Measurements from ENCODE around the gene ABHD11.
"Not testable (repeated sequence)": the region's sequence is repeated elsewhere in the genome, so short reads cannot be mapped to it uniquely, and the experiment has no call there.

Gene ABHD11

DNA sequence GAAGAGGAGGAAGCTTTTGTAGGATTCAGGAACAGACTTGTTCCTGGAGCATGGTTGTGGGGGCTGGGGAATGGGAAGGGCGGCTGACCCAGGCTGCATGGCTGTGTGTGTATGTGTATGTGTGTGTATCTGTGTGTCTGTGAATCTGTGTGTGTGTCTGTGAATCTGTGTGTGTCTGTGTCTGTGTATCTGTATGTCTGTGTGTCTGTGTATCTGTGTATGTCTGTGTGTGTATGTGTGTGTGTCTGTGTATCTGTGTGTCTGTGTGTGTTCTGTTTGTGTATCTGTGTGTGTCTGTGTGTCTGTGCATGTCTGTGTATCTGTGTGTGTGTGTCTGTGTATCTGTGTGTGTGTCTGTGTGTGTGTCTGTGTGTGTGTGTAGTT is 12.5 kb downstream of the ABHD11 start:
- Histone ChIP-seq H2AFZ (ENCODE audit: low read length) (no peak overlapping the region), H3K27ac (ENCODE audit: low read depth, low read length, poor library complexity, severe bottlenecking) (no peak overlapping the region), H3K79me2 (ENCODE audit: insufficient read depth, low read length) (no peaks in the 10 kb centered on the region), H3K9me3 (ENCODE audit: low read length) (no peaks in the 10 kb centered on the region), H3K27me3 (ENCODE audit: insufficient read depth, low read length) (no peaks in the 10 kb centered on the region), H3F3A (ENCODE audit: insufficient read depth, low read length) (no peaks in the 10 kb centered on the region), H3K36me3 (ENCODE audit: insufficient read depth, low read length) (no peaks in the 10 kb centered on the region), H3K4me3 (ENCODE audit: low read depth, low read length, poor library complexity, severe bottlenecking) (no peak overlapping the region), H4K20me1 (ENCODE audit: insufficient read depth, low read length) (no peaks in the 10 kb centered on the region), H3K4me2 (ENCODE audit: low read length) (no peak overlapping the region), H3K4me1 (ENCODE audit: insufficient read depth, low read length, severe bottlenecking) (no peaks in the 10 kb centered on the region), H3K9me2 (ENCODE audit: low read depth, low read length) (no peaks in the 10 kb centered on the region), H3K9ac (ENCODE audit: low read length) (no peak overlapping the region)
- no peak for TF ChIP-seq EZH2 (IDR thresholded peaks at IDR 0.05; ENCODE audit: borderline replicate concordance, low read length)
- TF ChIP-seq, protein P1, sequence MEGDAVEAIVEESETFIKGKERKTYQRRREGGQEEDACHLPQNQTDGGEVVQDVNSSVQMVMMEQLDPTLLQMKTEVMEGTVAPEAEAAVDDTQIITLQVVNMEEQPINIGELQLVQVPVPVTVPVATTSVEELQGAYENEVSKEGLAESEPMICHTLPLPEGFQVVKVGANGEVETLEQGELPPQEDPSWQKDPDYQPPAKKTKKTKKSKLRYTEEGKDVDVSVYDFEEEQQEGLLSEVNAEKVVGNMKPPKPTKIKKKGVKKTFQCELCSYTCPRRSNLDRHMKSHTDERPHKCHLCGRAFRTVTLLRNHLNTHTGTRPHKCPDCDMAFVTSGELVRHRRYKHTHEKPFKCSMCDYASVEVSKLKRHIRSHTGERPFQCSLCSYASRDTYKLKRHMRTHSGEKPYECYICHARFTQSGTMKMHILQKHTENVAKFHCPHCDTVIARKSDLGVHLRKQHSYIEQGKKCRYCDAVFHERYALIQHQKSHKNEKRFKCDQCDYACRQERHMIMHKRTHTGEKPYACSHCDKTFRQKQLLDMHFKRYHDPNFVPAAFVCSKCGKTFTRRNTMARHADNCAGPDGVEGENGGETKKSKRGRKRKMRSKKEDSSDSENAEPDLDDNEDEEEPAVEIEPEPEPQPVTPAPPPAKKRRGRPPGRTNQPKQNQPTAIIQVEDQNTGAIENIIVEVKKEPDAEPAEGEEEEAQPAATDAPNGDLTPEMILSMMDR (IDR thresholded peaks at IDR 0.05; ENCODE audit: low read length): no peak

DNA sequence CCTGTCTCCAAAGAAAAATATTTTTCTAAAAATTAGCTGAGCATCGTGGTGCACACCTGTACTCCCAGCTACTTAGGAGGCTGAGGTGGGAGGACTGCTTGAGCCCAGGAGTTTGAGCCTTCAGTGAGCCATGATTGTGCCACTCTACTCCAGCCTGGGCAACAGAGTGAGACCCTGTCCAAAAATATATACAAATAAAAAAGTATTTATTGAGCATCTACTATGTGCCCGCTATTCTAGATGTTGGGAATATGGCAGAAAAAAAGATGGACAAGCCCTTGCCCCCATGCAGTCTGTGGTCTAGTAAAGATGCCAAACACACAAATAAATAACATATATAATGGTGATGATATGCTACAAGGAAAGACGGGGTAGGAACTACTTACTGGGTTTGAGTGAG is 14.8 kb downstream of the ABHD11 start:
- H3K4me1 ChIP-seq (ENCODE audit: insufficient read depth, low read length, severe bottlenecking): peaks cover 8% of the 10 kb centered on the region
- H3K4me2 ChIP-seq (ENCODE audit: low read length): no peak overlapping the region
- no peak overlapping the region for H3K4me3 ChIP-seq (ENCODE audit: low read depth, low read length, poor library complexity, severe bottlenecking)
- no peak overlapping the region for H2AFZ ChIP-seq (ENCODE audit: low read length)
- no peak overlapping the region for H3K27ac ChIP-seq (ENCODE audit: low read depth, low read length, poor library complexity, severe bottlenecking)
- H3K27me3 ChIP-seq (ENCODE audit: insufficient read depth, low read length): 0 out of 2 replicates have a peak, but pooled peaks cover 5% of the 10 kb centered on the region
- TF ChIP-seq EZH2 (IDR thresholded peaks at IDR 0.05; ENCODE audit: borderline replicate concordance, low read length): no peak
- TF ChIP-seq, protein P1 (IDR thresholded peaks at IDR 0.05; ENCODE audit: low read length): no peak
- no peaks in the 10 kb centered on the region for H3F3A ChIP-seq (ENCODE audit: insufficient read depth, low read length)
- H4K20me1 ChIP-seq (ENCODE audit: insufficient read depth, low read length): no peaks in the 10 kb centered on the region
- H3K9ac ChIP-seq (ENCODE audit: low read length): no peak overlapping the region
- no peaks in the 10 kb centered on the region for H3K79me2 ChIP-seq (ENCODE audit: insufficient read depth, low read length)
- H3K9me3 ChIP-seq (ENCODE audit: low read length): no peaks in the 10 kb centered on the region
- no peaks in the 10 kb centered on the region for H3K9me2 ChIP-seq (ENCODE audit: low read depth, low read length)
- no peaks in the 10 kb centered on the region for H3K36me3 ChIP-seq (ENCODE audit: insufficient read depth, low read length)

DNA sequence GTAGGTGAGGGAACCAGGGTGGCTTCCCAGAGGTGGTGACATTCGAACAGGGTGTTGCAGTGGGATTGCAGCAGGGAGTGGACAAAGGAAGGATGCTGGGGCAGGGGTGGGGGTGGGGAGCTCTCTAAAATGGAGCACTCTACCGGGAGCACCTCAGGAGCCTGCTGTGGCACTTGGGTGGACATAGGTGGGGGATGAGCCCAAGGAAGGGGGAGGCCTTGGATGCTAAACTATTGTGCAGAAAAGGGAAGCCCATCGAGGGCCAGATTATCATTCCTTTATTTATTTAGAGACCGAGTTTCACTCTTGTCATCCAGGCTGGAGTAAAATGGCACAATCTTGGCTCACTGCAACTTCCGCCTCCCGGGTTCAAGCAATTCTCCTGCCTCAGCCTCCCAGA is 15.8 kb downstream of the ABHD11 start:
- Histone ChIP-seq H3F3A (ENCODE audit: insufficient read depth, low read length) (no peaks in the 10 kb centered on the region), H3K27me3 (ENCODE audit: insufficient read depth, low read length) (0 out of 2 replicates have a peak, but pooled peaks cover 5% of the 10 kb centered on the region), H3K9me3 (ENCODE audit: low read length) (no peaks in the 10 kb centered on the region), H3K9ac (ENCODE audit: low read length) (no peak overlapping the region), H4K20me1 (ENCODE audit: insufficient read depth, low read length) (no peaks in the 10 kb centered on the region), H3K79me2 (ENCODE audit: insufficient read depth, low read length) (no peaks in the 10 kb centered on the region), H3K9me2 (ENCODE audit: low read depth, low read length) (no peaks in the 10 kb centered on the region), H2AFZ (ENCODE audit: low read length) (no peak overlapping the region), H3K27ac (ENCODE audit: low read depth, low read length, poor library complexity, severe bottlenecking) (no peak overlapping the region), H3K4me2 (ENCODE audit: low read length) (no peak overlapping the region), H3K4me1 (ENCODE audit: insufficient read depth, low read length, severe bottlenecking) (peaks cover 18% of the 10 kb centered on the region), H3K36me3 (ENCODE audit: insufficient read depth, low read length) (no peaks in the 10 kb centered on the region), H3K4me3 (ENCODE audit: low read depth, low read length, poor library complexity, severe bottlenecking) (no peak overlapping the region)
- TF ChIP-seq EZH2 (IDR thresholded peaks at IDR 0.05; ENCODE audit: borderline replicate concordance, low read length): no peak
- TF ChIP-seq, protein P1 (IDR thresholded peaks at IDR 0.05; ENCODE audit: low read length): no peak

DNA sequence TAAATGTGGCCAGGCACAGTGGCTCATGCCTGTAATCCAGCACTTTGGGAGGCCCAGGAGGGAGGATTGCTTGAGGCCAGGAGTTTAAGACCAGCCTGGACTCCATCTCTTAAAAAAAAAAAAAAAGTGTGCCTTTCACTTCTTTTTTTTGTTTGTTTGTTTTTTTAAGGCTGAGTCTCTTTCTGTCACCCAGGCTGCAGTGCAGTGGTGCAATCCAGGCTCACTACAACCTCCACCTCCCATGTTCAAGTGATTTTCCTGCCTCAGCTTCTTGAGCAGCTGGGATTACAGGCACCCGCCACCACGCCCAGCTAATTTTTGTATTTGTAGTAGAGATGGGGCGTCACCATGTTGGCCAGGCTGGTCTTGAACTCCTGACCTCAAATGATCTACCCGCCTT is 16.4 kb downstream of the ABHD11 start:
- not testable (repeated sequence) for H2AFZ ChIP-seq (ENCODE audit: low read length); H3K9me3 ChIP-seq (ENCODE audit: low read length); H3K27me3 ChIP-seq (ENCODE audit: insufficient read depth, low read length); H3K9ac ChIP-seq (ENCODE audit: low read length); H3K4me3 ChIP-seq (ENCODE audit: low read depth, low read length, poor library complexity, severe bottlenecking); H3K36me3 ChIP-seq (ENCODE audit: insufficient read depth, low read length); H3F3A ChIP-seq (ENCODE audit: insufficient read depth, low read length); H3K79me2 ChIP-seq (ENCODE audit: insufficient read depth, low read length); H3K27ac ChIP-seq (ENCODE audit: low read depth, low read length, poor library complexity, severe bottlenecking); H3K4me2 ChIP-seq (ENCODE audit: low read length); H4K20me1 ChIP-seq (ENCODE audit: insufficient read depth, low read length); H3K9me2 ChIP-seq (ENCODE audit: low read depth, low read length)
- H3K4me1 ChIP-seq (ENCODE audit: insufficient read depth, low read length, severe bottlenecking): peaks cover 19% of the 10 kb centered on the region

Measured in OCI-LY1 (cell line).